HTR-8/SVneo (cell line): Measurements from ENCODE around the gene TEX26.
A peak's percentile ranks its signal among the peaks of the same experiment; 100 is the strongest.

Source experiments
- DNase-seq: peaks from one replicate; pipeline ENCODE4 v3.0.0; 2011; ENCODE audit warnings: low spot score, mixed read lengths; ENCODE audit not compliant: insufficient read length
- FAIRE-seq: peaks from 2 replicates; lab custom pipeline; 2011; peaks lifted over from hg19 to GRCh38; lab: Jason Lieb, UNC

The TEX26 gene

GRCh38 chr13:31009166-31009565 lies 76.7 kb downstream of the TEX26 start:
- DNase-seq (no peak), FAIRE-seq (no peak)

DNA sequence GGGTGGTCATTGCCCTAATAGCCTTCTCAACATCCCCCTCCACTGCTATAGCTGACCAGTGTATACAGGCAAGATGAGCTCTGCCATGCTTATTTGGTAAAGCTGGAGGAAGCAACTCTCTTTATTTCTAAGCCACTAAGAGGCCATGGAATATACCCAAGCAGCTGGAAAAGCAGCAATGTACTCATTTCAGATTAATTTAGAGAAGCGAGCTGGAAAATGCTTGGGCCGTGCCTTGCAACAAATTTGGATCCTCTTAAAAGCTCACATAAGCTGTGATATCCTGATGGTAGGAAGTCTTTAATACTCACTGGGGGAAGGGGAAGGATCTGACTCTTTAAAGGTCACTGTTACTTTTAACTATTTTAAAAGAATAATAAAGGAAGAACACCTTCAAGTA lies 77.8 kb downstream of the TEX26 start:
- FAIRE-seq, result no peak
- no peak for DNase-seq

DNA sequence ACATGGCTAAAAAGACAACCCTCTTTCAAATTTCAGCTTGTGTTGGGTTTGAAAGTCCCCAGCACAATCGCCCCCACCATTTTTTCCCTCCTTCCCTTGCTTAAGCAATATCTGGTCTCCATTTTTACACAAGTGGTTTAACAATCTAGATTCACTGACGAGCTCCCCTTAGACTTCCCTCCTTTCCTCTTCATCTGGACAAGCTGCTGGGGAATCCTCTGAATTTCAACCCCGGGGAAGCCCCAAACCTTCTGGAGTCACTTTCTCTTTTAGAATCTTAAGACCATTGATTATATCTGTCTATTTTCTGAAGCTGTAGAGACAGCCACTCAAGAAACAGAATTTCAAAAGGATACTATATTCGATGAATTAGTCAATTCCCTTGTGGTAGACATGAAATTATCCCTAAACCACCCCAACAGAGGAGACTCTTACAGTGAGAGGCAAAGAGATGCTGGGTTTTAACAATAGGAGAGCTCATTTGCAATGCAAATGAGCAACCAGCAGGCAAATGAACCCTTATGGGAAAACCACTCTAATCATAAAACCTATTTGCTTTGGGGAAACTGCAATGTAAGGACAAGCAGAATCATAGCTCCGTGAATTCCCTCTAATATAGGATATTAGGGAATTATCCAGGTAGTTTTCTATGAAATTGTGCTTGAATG lies 78.9 kb downstream of the TEX26 start:
- FAIRE-seq, result no peak
- DNase-seq, result no peak

- FAIRE-seq (no peak), DNase-seq (no peak)
Measured at GRCh38 chr13:31011901-31012654, 79.6 kb downstream of the TEX26 start.

- DNase-seq (peak; percentile 41), FAIRE-seq (no peak)
Measured at GRCh38 chr13:31012655-31013024, 80.2 kb downstream of the TEX26 start.

DNA sequence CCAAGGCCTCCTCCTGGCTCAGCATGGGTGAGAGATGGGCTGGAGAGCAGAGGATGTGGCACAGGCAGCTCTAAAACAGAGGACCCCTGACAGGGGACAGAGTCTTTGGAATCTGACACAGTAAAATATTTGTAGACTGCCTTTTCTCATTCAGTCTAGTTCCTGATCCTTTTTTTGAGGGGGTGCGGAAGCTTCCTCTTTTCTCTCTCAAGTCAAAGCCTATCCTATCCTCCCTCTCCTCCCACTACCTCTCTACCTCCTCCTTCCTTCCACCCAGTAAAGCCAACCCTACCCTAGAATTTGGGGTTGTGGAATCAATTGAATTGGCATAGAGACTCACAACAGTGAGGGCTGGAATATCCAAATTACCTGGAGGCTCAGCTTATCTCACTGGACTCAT lies 82.0 kb downstream of the TEX26 start:
- FAIRE-seq, result no peak
- no peak for DNase-seq

DNA sequence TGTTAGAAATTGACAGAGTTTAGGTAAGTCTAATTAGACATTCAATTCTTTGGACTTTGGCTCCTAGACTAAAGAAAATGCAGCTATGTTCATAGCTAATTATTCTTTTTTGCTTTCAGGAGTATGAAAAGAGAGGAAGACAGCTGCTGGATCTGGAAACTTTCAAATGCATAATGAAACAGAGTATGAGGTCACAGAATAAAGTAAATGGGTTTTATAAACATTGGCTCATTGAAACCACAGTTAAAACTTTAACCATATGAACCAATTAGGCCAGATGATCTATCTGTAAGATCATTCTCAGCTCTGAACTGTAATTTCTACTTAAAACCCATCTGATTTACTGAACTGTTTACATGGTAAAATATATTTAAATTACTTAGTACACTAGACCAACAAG lies 82.7 kb downstream of the TEX26 start:
- DNase-seq, result no peak
- FAIRE-seq, result no peak

GRCh38 chr13:31016342-31017325 lies 84.2 kb downstream of the TEX26 start:
- no peak for DNase-seq

GRCh38 chr13:31018511-31018910 lies 86.1 kb downstream of the TEX26 start:
- FAIRE-seq, result no peak

More at GRCh38 chr13:31016342-31017325, 84.2 kb downstream of the TEX26 start:
- FAIRE-seq, result no peak

DNA sequence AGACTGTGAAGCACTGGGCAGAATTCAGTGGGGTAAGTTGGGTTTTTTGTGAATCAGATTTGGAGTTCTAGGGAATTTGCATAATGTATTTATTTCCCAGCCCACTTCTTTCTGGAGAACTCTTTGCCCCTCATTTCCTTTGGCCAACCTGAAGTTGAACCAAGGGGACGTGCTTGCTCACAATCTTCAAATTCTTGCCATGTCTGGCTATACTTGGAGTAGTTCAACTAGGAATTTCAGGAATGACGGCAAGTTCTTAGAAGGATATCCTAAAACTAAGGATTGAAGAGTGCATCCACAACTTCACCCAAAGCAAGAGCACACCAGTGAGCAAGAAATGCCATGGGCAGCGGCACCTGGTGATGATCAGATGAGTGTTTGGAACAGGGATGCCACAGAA lies 88.5 kb downstream of the TEX26 start:
- no peak for DNase-seq
- no peak for FAIRE-seq

More at GRCh38 chr13:31018511-31018910, 86.1 kb downstream of the TEX26 start:
- DNase-seq, result no peak

GRCh38 chr13:31022288-31022895 lies 89.9 kb downstream of the TEX26 start:
- DNase-seq (no peak), FAIRE-seq (no peak)

DNA sequence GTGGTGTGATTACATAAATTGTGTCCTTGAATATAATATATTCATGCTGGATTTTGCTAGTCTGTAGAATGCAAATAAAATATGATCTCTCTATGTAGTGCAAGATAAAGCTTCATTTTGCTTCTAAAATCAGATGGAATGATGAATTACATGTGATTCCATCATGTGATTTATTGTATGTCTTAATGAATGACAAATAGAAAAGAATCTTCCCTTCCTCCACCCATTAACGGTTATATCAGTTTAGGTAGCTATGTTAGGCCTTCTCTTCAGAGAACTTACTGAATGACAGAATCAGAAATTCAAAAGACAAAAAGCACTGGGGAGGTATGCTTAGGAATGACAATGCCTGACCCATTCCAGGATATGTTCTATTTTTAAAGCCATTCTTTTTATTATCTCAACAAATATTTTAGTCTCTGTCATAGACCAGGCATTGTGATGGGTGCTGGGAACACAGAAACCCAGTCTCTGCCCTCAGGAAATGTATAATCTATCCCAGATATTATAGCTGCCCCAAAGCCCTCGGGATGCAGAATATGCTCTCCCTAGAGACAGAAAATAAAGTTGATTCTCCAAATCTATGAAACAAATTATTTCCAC lies 90.6 kb downstream of the TEX26 start:
- DNase-seq (no peak), FAIRE-seq (no peak)
